PC-9 (cell line): Measurements from ENCODE around the gene ACTRT3.

Experiments
- EZH2 ChIP-seq: fragments of 200-600 bp; sonication (generic); IDR thresholded peaks from 2 replicates; pipeline ENCODE4 v1.8.0; 2017; ENCODE audit warnings: antibody characterized with exemption, low read depth
- TF ChIP-seq, protein P1 (sequence below): fragments of 200-600 bp; sonication (generic); conservative IDR thresholded peaks from 2 replicates; pipeline ENCODE4 v1.6.1; 2017; ENCODE audit warnings: mixed run types, antibody characterized with exemption, mild to moderate bottlenecking, moderate library complexity

DNA sequence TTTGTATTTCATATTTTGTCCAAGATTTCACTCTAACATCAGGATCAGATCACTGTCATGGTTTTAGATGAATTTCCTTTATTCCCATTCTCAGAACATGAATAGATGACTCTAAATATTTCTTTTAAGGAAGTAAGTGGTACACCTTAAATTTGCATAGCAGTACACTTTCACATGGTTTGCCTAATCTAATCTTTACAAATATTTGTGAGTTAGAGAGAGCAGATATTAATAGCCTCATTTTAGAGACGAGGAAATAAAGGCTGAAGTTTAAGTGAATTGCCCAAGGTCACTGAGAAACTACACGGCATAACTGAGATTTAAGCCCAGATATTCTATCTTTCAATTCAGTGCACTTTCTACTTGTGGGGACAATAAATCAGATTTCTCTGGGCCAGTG, 18.7 kb downstream of the ACTRT3 start:
- TF ChIP-seq, protein P1, sequence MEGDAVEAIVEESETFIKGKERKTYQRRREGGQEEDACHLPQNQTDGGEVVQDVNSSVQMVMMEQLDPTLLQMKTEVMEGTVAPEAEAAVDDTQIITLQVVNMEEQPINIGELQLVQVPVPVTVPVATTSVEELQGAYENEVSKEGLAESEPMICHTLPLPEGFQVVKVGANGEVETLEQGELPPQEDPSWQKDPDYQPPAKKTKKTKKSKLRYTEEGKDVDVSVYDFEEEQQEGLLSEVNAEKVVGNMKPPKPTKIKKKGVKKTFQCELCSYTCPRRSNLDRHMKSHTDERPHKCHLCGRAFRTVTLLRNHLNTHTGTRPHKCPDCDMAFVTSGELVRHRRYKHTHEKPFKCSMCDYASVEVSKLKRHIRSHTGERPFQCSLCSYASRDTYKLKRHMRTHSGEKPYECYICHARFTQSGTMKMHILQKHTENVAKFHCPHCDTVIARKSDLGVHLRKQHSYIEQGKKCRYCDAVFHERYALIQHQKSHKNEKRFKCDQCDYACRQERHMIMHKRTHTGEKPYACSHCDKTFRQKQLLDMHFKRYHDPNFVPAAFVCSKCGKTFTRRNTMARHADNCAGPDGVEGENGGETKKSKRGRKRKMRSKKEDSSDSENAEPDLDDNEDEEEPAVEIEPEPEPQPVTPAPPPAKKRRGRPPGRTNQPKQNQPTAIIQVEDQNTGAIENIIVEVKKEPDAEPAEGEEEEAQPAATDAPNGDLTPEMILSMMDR: no peak
- no peak for TF ChIP-seq EZH2
